Astrocyte of the cerebellum (primary cell): Measurements from ENCODE around the gene POU2F3.

Experiments
- DNase-seq: peaks from one replicate; pipeline ENCODE4 v3.0.0-alpha.2; 2011; ENCODE audit warnings: low read depth
- H3K4me3 ChIP-seq: 2 replicates; pipeline ENCODE4 v1.5.1; 2011; ENCODE audit warnings: mild to moderate bottlenecking, low read depth, low read length, moderate library complexity
- in situ Hi-C: cut with HindIII; loops from 2 replicates; pipeline ENCODE4 v1.10.0; 2017; ENCODE audit warnings: low sequenced_read_pairs
- TF ChIP-seq, protein P1 (sequence below): IDR thresholded peaks from 2 replicates; pipeline ENCODE4 v1.5.1; 2012; ENCODE audit warnings: low read length, low read depth, moderate library complexity, mild to moderate bottlenecking; ENCODE audit errors: missing control alignments

The POU2F3 gene

DNA sequence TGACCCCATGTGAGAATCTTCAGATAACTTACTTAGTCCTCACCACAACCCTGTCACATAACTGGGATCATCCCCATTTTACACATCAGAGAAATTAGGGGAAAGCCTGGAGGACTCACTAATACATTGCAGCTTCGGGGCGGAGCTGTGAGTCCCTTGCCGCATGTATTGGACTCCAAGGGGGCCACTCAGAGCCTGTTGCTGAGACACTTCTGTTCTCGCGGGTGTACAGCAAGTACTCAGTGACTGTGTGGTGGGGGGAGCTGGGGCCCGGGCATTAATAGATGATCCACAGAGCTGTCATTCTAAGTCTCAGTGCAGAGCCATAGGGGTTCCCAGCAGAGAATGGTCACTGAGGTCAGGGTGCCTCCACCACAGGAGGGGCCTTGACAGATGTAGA, 15.6 kb upstream of the POU2F3 start:
- TF ChIP-seq, protein P1, sequence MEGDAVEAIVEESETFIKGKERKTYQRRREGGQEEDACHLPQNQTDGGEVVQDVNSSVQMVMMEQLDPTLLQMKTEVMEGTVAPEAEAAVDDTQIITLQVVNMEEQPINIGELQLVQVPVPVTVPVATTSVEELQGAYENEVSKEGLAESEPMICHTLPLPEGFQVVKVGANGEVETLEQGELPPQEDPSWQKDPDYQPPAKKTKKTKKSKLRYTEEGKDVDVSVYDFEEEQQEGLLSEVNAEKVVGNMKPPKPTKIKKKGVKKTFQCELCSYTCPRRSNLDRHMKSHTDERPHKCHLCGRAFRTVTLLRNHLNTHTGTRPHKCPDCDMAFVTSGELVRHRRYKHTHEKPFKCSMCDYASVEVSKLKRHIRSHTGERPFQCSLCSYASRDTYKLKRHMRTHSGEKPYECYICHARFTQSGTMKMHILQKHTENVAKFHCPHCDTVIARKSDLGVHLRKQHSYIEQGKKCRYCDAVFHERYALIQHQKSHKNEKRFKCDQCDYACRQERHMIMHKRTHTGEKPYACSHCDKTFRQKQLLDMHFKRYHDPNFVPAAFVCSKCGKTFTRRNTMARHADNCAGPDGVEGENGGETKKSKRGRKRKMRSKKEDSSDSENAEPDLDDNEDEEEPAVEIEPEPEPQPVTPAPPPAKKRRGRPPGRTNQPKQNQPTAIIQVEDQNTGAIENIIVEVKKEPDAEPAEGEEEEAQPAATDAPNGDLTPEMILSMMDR = no peak
- no peak for DNase-seq
- in situ Hi-C loops = no loop called here
- H3K4me3 ChIP-seq = no peak overlapping the region

DNA sequence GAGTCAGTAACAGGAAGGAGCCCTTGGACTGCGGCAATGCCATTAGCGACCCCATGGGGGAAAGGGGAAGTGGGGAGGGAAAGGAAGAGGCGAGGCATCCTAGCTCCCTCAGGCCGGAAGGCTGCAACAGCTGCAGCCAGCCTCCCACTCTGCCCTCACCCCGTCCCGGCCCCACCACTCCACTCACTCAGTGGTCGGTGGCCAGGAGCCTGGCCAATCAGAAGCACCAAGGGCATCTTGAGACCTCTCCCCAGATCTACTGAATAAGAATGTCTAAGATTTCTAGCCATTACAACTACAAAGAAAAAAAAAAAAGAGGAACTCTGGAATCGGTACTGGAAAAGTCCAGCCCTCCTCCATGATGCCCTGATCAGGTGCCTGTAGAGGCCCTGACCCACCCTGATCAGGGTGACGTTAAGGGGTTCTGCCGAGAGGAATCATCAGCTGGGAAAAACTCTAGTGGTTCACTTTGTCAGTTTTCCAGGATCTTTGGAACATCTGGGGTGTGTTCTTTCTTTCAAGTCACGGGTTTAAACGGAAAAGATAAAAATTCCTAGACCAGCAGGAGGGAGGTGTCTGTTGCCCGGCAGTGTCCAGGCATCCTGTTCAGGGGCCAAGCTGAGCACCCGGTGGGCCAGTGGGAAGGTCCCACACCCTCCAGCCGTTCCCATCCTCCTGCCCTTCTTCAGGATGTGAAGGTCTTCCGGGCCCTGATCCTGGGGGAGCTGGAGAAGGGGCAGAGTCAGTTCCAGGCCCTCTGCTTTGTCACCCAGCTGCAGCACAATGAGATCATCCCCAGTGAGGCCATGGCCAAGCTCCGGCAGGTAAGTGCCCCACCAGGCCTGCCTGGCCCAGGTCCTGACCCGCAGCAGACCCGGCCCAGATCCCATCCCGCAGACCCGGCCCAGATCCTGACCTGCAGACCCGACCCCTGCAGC, 14.7 kb upstream of the POU2F3 start:
- no peak for DNase-seq
- no peak overlapping the region for H3K4me3 ChIP-seq
- in situ Hi-C loops = no loop called here
- TF ChIP-seq, protein P1 = no peak

DNA sequence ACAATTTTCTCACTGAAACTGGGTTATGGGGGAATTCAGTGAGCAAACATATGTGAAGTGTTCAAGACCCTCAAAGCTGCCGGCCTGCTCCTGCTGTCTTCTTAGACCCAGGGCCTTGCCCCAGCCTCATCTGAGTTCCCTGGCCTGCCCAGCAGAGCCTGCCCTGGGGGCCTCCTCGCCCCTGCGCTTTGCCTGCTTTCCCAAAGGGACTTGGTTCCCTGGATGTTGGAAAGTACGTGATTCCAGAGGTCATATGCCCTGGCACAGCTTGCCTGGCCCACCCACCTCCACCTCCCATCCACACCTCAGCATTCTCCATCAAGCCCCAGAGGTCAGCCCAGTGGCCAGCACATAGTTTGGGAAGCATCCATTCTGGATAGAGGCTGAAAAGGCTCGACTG, 13.7 kb upstream of the POU2F3 start:
- DNase-seq = no peak
- TF ChIP-seq, protein P1 = no peak
- H3K4me3 ChIP-seq = no peak overlapping the region
- in situ Hi-C loops = no loop called here

DNA sequence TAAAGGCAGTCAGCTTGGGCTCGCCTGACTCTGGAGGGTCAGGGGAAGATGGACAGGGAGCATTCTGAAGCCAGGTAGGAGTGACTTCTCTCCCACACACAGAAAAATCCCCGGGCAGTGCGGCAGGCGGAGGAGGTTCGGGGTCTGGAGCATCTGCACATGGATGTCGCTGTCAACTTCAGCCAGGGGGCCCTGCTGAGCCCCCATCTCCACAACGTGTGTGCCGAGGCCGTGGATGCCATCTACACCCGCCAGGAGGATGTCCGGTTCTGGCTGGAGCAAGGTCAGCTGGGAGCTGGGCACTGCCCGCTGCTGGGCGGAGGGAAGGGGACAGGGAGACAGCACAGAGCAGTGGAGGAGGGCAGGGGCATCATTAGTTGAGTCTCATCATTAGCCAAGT, 13.2 kb upstream of the POU2F3 start:
- in situ Hi-C loops = no loop called here
- no peak overlapping the region for H3K4me3 ChIP-seq
- TF ChIP-seq, protein P1 = no peak
- no peak for DNase-seq

DNA sequence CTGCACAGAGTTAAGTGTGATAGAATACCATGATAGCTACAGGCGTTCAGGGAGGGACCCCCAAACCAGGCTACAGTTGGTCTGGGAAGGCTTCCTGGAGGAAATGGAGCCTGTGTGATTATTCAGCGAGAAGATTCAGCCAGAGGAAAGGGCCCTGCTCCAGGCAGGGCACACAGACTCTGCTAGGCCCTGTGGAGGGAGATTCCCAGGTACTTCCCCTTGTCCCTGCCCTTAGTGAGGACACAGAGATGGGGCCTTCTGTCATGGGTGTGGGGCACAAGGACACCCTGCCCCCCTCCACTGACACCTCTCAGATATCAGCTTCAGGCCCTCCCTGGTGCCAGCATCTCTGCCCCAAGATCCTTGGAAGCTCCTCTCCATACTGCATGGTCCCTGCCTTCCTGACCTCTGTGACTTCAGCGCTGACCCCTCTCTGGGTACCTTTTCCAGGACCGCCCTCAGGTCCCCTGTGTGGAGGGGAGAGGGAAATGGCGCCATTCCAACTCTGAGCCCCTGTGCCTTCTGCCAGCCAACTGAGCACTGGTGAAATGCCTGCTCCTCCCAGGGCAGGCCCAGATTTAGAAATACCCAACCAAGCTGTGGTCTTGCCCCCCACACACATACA, 12.6 kb upstream of the POU2F3 start:
- TF ChIP-seq, protein P1 = no peak
- no peak for DNase-seq
- H3K4me3 ChIP-seq = no peak overlapping the region
- in situ Hi-C loops = no loop called here

DNA sequence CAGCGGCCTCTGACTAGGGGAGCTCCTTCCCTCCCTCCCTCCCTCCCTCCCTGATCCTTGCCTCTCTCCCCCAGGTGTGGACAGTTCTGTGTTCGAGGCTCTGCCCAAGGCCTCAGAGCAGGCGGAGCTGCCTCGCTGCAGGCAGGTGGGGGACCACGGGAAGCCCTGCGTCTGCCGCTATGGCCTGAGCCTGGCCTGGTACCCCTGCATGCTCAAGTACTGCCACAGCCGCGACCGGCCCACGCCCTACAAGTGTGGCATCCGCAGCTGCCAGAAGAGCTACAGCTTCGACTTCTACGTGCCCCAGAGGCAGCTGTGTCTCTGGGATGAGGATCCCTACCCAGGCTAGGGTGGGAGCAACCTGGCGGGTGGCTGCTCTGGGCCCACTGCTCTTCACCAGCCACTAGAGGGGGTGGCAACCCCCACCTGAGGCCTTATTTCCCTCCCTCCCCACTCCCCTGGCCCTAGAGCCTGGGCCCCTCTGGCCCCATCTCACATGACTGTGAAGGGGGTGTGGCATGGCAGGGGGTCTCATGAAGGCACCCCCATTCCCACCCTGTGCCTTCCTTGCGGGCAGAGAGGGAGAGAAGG, 11.1 kb upstream of the POU2F3 start:
- DNase-seq = no peak
- in situ Hi-C loops = no loop called here
- TF ChIP-seq, protein P1 = peak; percentile 31
- no peak overlapping the region for H3K4me3 ChIP-seq
